Measurements from ENCODE around the gene METTL15.
"Not testable (repeated sequence)": the region's sequence is repeated elsewhere in the genome, so short reads cannot be mapped to it uniquely, and the experiment has no call there.

Gene METTL15

DNA sequence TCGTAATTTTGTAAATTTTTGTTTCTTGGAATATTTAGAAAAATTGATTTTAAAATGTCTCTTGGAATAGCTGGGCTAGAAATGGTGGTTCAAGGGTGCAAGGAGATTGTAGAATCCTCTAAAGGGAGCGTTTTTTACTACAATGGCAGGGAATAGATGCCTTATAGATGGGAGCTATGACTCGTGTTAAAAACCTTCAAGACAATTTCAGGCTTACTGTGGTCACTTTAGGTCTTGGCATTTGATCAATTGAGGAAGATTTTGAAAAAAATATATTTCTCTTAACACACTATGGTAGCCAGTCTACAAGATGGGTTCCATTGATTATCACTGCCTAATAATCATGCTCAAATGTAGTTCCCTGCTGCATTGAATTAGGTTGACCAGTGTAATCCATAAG lies 25.0 kb downstream of the METTL15 start:
- no peak for DNase-seq (ENCODE audit: low read depth)
- TF ChIP-seq, protein P1, sequence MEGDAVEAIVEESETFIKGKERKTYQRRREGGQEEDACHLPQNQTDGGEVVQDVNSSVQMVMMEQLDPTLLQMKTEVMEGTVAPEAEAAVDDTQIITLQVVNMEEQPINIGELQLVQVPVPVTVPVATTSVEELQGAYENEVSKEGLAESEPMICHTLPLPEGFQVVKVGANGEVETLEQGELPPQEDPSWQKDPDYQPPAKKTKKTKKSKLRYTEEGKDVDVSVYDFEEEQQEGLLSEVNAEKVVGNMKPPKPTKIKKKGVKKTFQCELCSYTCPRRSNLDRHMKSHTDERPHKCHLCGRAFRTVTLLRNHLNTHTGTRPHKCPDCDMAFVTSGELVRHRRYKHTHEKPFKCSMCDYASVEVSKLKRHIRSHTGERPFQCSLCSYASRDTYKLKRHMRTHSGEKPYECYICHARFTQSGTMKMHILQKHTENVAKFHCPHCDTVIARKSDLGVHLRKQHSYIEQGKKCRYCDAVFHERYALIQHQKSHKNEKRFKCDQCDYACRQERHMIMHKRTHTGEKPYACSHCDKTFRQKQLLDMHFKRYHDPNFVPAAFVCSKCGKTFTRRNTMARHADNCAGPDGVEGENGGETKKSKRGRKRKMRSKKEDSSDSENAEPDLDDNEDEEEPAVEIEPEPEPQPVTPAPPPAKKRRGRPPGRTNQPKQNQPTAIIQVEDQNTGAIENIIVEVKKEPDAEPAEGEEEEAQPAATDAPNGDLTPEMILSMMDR (conservative IDR thresholded peaks at IDR 0.05; ENCODE audit: low read depth, low read length) = no peak

DNA sequence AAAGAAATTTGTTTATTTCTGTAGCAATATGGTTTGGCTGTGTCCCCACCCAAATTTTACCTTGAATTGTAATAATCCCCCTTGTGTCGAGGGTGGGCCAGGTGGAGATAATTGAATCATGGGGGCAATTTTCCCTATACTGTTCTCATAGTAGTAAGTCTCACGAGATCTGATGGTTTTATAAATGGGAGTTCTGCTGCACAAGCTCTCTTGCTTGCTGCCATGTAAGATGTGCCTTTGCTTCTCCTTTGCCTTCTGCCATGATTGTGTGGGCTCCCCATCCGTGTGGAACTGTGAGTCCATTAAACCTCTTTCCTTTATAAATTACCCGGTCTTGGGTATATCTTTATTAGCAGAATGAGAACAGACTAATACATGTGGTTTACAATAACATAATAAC lies 28.0 kb downstream of the METTL15 start:
- DNase-seq (ENCODE audit: low read depth); H3K4me3 ChIP-seq (ENCODE audit: low read length): not testable (repeated sequence)

More for the DNA sequence above, 25.0 kb downstream of the METTL15 start:
- no peak overlapping the region for H3K4me3 ChIP-seq (ENCODE audit: low read length)

DNA sequence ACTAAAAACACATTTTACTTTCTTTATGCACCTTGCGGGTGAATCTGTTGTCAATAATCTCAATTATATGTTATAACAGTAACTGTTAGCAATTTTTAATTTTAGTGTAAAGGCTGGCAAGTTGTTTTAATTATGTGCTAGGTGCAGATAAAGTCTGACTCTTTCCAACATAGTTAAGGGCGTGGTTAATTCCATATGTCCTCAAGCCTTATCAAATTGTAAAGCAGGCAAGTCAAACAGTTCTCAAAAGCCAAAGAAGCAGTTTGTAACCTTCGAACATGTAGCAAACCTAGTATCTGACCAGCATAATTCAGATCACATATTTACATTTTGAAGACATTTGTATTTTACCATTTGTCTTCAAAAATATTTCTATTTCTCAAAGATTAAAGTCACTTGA lies 29.2 kb downstream of the METTL15 start:
- DNase-seq (ENCODE audit: low read depth) = no peak
- TF ChIP-seq, protein P1 (conservative IDR thresholded peaks at IDR 0.05; ENCODE audit: low read depth, low read length) = no peak
- no peak overlapping the region for H3K4me3 ChIP-seq (ENCODE audit: low read length)

DNA sequence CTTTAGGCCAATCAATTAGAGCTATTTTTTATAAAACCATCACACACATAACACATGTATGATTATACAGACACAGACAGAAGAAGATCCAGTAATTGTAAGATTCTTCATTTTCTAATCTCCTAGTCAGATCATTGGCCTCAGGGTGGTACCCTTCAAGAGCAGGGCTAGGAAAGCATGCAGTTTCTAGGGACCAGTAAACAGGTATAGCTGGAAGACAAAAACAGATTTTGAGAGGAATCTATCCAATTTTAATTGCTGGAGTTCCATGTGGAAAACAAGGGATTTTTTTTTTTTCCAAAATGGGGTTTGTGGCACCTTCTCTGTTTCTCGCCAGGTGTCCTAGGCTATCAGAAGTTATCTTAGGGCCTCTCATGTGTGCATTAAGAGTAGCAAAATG lies 29.6 kb downstream of the METTL15 start:
- TF ChIP-seq, protein P1 (conservative IDR thresholded peaks at IDR 0.05; ENCODE audit: low read depth, low read length) = no peak
- no peak overlapping the region for H3K4me3 ChIP-seq (ENCODE audit: low read length)
- no peak for DNase-seq (ENCODE audit: low read depth)

DNA sequence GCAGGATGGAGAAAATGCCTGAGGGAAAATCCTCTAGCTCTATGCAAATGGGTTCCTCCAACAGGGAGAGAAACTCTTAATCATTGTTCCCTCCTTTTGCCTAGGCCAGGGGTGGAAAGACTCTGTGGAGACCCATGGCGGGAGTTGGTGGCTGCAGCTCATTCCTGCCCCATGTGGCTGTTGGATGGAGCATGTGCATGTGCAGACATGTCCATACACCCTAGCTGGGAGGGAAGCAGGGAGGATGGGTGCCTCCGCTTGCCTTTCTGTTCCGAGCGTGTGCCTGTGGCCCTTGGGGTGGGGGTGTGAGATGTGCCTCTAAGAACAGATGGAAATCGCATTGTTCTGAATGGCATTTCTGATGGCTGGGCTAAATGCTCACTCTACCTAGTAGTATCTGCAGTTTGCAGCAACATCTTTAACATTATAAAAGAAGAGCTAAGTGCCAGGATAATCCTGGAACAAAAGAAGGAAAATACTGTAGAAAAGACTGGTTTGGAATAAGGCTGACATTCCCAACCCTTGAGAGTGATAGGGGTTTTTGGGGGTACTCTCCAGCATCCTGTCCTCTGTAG lies 31.7 kb downstream of the METTL15 start:
- DNase-seq (ENCODE audit: low read depth) = no peak
- H3K4me3 ChIP-seq (ENCODE audit: low read length) = no peak overlapping the region
- TF ChIP-seq, protein P1 (conservative IDR thresholded peaks at IDR 0.05; ENCODE audit: low read depth, low read length) = no peak

DNA sequence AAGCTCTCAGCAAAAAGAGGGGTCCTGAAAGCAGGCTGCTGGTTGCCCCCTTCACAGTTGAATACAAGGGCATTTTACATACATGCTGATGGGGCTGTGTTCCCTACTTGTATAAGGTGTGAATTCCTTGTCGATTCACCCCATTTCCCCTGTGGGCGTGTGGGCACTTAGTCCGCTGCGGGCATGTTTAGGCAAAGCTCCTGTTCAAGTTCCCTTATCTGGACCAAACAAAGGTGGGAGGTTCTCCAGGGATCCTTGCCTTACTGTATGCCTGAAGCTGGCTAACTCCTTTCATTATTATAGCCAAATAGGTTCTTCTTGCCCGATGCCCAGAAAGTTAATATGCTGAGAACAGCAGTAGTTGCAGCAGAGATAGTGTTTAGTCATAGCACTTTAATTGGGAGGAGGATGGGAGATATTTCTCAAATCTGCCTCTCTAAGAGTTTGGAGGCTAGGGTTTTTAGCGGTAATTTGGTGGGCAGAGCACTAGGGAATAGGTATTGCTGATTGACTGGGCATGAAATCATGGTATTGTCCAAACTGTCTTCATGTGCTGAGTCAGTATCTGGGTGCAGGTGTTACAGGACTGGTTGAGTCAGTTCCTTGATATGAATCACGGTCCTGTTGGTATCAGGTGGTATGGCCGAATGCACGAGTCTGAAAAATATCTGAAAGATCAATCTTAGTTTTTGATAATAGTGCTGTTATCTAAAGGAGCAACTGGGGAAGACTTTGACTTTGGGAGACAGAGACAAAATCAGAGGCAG lies 32.7 kb downstream of the METTL15 start:
- no peak for DNase-seq (ENCODE audit: low read depth)
- no peak overlapping the region for H3K4me3 ChIP-seq (ENCODE audit: low read length)
- TF ChIP-seq, protein P1 (conservative IDR thresholded peaks at IDR 0.05; ENCODE audit: low read depth, low read length) = no peak

DNA sequence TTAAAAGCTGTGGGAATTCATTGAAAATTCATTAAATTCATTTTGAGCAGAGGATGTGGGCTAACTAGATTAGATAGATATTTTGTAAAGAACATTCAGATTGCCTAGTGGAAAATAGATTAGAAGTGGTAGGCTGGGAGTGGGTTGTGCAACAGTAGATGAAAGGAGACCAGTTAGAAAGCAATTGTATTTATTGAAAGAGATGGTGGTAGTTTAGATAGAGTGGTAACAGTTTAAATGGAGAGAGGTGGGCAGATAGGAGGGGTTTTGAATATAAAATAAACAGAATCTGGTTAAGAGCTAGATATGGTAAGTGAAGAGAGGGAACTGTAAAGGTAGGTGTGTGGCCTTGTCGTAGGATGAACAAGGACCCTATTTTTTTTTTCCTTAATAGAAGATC lies 34.5 kb downstream of the METTL15 start:
- no peak for DNase-seq (ENCODE audit: low read depth)

More for the DNA sequence above, 34.5 kb downstream of the METTL15 start:
- TF ChIP-seq, protein P1 (conservative IDR thresholded peaks at IDR 0.05; ENCODE audit: low read depth, low read length) = no peak
- H3K4me3 ChIP-seq (ENCODE audit: low read length) = no peak overlapping the region

Measured in retinal pigment epithelial cell (primary cell).